Esophagus squamous epithelium (tissue), 4 donors: ENCODE results near the gene AUTS2.

Experiments used
- POLR2A ChIP-seq, 4 donors: fragments of 450-650 bp; IDR thresholded peaks; one replicate each; pipeline ENCODE4 v1.6.1; 2017; ENCODE audit warnings: antibody characterized with exemption in 4 of 4, mild to moderate bottlenecking in 4 of 4, moderate library complexity in 3 of 4
- TF ChIP-seq, protein P1 (sequence below), 6 experiments: fragments of 450-650 bp in 4 of 6; fragments of 200-600 bp in 2 of 6; sonication (generic) in 2 of 6; IDR thresholded peaks; one replicate each; pipeline ENCODE4 v1.5.1; 2016 to 2019; ENCODE audit warnings: antibody characterized with exemption in 6 of 6, mild to moderate bottlenecking in 4 of 6, moderate library complexity in 4 of 6

DNA sequence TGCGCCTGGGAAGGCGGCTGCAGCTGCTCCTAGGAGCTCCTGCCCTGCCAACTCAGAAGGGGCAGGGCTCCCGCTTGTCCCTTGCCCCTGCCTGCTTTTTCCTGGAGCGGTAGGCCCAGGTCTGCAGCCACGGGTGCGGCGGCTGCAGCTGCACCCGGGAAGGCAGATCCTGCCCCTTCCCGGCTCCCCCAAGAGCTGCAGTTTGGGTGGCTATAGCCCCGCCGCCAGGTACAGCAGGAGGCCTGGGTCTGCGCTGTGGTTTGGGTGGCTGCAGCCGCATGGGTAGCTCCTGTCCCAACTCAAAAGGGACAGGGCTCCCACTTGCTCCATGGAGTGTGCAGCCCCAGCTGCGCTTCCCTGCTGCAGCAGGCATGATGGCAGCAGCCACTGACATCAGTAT lies 6.5 kb upstream of the AUTS2 start:
- TF ChIP-seq, protein P1, sequence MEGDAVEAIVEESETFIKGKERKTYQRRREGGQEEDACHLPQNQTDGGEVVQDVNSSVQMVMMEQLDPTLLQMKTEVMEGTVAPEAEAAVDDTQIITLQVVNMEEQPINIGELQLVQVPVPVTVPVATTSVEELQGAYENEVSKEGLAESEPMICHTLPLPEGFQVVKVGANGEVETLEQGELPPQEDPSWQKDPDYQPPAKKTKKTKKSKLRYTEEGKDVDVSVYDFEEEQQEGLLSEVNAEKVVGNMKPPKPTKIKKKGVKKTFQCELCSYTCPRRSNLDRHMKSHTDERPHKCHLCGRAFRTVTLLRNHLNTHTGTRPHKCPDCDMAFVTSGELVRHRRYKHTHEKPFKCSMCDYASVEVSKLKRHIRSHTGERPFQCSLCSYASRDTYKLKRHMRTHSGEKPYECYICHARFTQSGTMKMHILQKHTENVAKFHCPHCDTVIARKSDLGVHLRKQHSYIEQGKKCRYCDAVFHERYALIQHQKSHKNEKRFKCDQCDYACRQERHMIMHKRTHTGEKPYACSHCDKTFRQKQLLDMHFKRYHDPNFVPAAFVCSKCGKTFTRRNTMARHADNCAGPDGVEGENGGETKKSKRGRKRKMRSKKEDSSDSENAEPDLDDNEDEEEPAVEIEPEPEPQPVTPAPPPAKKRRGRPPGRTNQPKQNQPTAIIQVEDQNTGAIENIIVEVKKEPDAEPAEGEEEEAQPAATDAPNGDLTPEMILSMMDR (IDR thresholded peaks at IDR 0.05): no peak
- no peak for TF ChIP-seq POLR2A (IDR thresholded peaks at IDR 0.05)
